ENCODE measurements around the gene RASSF1.

RASSF1 gene

GRCh38 chr3:50342813-50343633 lies 2.4 kb upstream of the RASSF1 start:
- no peak for DNase-seq (ENCODE audit: low spot score)

GRCh38 chr3:50341996-50342650 lies 1.5 kb upstream of the RASSF1 start:
- DNase-seq (ENCODE audit: low spot score) = no peak

- no peak for DNase-seq (ENCODE audit: low spot score)
Observed at GRCh38 chr3:50341537-50341936, 901 bp upstream of the RASSF1 start.

GRCh38 chr3:50340147-50340447 lies 539 bp downstream of the RASSF1 start:
- DNase-seq (ENCODE audit: low spot score) = no peak

GRCh38 chr3:50339485-50340146 lies 1.0 kb downstream of the RASSF1 start:
- no peak for DNase-seq (ENCODE audit: low spot score)

GRCh38 chr3:50338965-50339364 lies 1.7 kb downstream of the RASSF1 start:
- DNase-seq (ENCODE audit: low spot score) = no peak

DNA sequence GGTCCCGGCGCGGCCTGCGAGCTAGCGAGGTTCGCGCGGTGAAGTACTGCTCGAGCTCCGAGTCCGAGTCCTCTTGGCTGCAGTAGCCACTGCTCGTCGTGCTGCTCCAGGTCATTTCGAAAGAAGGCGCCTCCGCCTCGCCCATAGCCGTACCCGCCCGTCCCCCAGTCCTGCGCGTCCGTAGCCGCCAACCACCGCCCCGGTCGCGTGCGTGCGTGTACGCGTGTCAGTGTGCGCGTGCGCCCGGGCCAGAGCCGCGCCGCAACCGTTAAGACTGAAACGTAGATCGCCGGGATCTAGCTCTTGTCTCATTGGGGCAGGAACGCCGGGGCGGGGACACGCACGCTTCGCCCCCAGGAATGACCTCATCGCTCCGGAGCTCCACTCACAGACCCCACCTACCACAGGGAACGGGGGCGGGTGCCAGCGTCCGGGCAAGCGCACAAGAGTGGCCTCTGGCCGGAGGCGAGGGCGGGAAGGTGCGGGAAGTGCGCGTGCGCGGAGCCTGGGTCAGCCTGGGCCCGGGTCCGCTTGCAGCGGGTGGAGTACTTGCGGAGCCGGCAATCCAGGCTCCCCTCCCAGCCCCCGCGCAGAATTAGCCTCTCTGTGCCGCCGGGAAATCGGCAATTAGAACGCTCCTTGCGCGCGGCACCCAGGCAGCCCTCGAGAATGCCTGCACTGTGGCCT lies 3.3 kb downstream of the RASSF1 start:
- peak; percentile 98 for DNase-seq (ENCODE audit: low spot score)

- no peak for DNase-seq (ENCODE audit: low spot score)
Observed at GRCh38 chr3:50336452-50337174, 4.0 kb downstream of the RASSF1 start.

DNA sequence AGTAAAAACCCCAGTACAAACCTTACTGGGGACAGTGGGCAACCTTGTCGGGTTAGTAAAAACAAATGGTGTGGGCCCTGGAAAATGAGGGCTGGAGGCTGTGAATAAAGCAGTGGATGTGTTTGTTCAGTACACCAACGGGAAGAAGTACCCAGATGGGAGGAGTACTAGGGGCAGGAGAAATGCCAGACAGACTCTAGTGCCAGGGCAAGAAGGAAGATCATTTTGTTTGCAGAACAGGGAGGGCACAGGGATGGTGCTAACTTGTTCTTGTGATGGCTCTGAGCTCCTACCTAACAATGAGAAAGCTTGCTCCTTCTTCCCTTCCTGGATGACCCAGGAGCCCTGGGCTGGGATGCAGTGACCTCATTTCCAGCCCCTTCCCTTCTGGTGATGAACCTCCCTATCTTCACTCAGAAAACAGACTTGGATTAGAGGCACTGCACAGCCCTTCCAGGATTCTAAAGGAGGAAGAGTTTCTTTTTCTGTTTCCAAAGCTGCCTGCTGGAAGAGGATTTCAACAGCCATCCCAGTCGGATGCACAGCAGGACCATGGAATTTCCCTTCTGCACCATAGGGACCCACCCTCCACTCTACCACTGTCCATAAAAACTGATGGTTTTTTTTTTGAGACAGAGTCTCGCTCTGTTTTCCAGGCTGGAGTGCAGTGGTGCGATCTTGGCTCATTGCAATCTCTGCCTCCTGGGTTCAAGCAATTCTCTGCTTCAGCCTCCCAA lies 6.1 kb downstream of the RASSF1 start:
- DNase-seq (ENCODE audit: low spot score) = no peak

DNA sequence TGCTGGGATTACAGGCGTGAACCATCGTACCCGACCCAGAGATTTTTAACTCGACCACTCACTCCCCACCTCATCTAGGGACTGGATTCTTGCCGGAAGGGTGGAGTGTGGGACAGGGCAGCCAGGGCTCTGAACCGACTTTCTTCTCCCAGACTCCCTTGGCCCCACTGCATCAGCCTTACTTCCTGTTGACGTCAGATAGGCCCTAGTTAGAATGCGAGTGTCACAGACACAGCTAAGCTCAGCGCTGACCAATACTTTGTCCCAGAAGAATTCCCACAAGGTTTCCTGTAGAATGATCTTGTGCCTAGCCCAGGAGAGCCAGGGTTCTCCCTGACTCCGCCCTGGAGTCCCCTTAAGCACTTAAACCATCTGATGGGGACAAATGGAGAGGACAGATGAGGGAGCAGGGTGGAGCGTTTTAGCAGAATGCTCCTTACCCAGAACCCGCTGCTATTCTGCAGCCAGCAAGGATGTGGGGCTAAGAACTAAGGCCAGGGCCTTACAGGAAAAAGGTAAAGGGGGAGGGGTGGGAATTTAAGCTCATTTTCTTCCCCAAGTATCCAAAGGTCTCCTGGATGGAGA lies 6.8 kb downstream of the RASSF1 start:
- DNase-seq (ENCODE audit: low spot score) = no peak

- no peak for DNase-seq (ENCODE audit: low spot score)
Observed at GRCh38 chr3:50331364-50331907, 9.2 kb downstream of the RASSF1 start.

- no peak for DNase-seq (ENCODE audit: low spot score)
Observed at GRCh38 chr3:50330330-50330729, 10.3 kb downstream of the RASSF1 start.

DNA sequence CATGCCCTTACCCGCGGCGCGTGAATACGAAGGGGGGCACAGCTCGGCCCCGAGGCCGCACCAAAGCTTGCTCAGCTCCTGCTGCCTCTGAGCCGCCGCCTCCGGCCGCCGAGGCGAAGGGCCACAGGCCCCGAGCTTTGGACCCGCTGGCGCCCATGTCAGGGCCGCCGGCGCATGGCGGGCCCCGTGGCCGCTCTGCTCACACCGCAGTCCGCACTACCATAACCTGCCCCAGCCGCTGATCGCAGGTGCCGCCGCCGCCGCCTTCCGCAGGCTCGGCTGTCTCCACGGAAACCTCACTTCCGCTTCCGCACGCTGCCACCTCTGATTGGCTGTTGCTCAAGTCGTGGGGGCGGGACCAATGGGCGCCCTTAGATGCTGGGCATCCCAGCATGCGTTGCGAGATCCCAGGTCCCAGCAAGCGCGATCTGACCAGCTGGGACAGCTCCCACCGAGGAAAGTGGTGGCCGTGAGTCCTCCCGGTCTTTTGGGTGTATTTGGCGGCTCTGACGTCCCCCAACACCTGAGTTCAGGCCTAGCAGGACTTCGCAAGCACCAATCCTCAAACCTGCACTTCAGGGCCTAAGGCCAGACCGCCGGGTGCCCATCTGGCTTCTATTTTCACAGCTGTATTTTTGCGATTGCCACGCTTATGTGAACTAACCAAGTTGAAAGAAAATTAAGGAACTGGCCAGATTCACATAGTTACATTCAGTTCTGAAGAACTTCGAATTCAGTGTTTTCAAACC lies 12.5 kb downstream of the RASSF1 start, which contains the start of gene TUSC2:
Gene TUSC2, minus strand, starts transcription at position 281 of the 749 bp plus-strand sequence. Its CDS starts 124 bp downstream, at position 157.
- peak; percentile 97 for DNase-seq (ENCODE audit: low spot score)

- DNase-seq (ENCODE audit: low spot score) = no peak
Observed at GRCh38 chr3:50327129-50327528, 13.5 kb downstream of the RASSF1 start.

DNA sequence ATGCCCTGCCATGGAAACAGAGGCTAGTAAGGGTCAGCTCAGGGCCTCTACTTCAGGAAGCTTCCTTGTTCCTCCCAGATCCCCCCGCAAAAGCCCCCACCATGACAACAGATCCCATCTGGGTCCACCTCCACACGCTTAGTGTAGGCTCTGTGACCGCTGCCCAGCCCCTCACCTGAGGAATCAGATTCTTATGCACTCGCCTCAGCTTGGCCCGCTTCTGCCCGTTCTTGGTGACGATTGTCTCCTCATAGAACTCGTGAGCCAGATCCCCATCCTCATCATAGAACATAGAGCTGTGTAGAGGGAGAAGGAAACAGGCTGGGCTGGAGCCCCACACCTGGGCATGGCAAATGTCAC lies 14.5 kb downstream of the RASSF1 start:
- DNase-seq (ENCODE audit: low spot score) = no peak

DNA sequence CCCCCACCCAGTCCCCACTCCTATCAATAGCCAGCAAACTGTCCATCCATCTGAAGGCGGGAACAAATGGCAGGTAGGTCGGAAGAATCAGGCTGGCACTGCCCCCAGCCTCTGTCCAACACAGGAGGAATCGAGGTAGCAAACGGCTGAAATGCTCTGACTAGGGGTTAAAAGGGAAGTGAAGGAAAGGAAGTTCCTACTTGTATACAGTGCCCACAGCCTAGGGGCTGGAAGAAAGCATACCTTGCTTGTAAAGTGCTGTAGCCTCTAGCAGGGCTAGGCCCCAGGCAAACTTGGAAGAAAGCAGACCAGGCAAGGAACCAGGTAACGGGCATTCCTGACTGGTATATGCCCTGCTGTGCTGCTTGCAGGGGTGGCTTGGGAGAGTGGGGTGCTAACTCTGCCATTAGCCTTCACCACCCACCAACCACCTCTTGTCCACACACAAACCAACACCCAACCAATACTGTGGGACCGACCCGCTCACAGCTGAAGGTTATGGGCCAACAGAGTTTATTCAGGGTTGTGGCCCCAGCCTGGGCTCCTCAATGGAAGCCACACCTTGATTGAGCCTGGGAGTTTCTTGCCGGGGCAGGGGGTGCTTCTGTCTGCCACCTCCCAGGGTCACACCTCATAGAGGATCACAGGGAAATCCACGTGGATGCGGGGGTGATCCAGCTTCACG lies 15.0 kb downstream of the RASSF1 start:
- no peak for DNase-seq (ENCODE audit: low spot score)

GRCh38 chr3:50325113-50325480 lies 15.5 kb downstream of the RASSF1 start:
- DNase-seq (ENCODE audit: low spot score) = no peak

GRCh38 chr3:50324351-50325112 lies 16.1 kb downstream of the RASSF1 start:
- DNase-seq (ENCODE audit: low spot score) = peak; percentile 80
